H9 (cell line): ENCODE results near the gene TRAPPC2L. TPM values are rescaled to one million over a fixed set of nuclear protein-coding genes. Genes with fewer than 3 reads are reported as not detected.

ENCODE experiments used
- DNase-seq: peaks from one replicate; pipeline ENCODE4 v3.0.0-alpha.2; 2017
- H2AFZ ChIP-seq: one replicate; pipeline ENCODE4 v1.6.1; 2013; ENCODE audit warnings: mild to moderate bottlenecking, low read length, control low read depth, moderate library complexity
- H2AK5ac ChIP-seq: 2 replicates; pipeline ENCODE4 v1.6.1; 2013; ENCODE audit warnings: low read length, control low read depth, mixed read lengths; ENCODE audit not compliant: insufficient read length
- H2BK120ac ChIP-seq: one replicate; pipeline ENCODE4 v1.6.1; 2013; ENCODE audit warnings: low read depth, mild to moderate bottlenecking, low read length, control low read depth, inconsistent platforms; ENCODE audit not compliant: poor library complexity, severe bottlenecking
- H2BK12ac ChIP-seq: 2 replicates; pipeline ENCODE4 v1.6.1; 2013; ENCODE audit warnings: low read length, control low read depth, mixed read lengths, low read depth; ENCODE audit not compliant: insufficient read length
- H2BK15ac ChIP-seq: 2 replicates; pipeline ENCODE4 v1.6.1; 2013; ENCODE audit warnings: low read depth, low read length, control low read depth
- H2BK20ac ChIP-seq: one replicate; pipeline ENCODE4 v1.6.1; 2013; ENCODE audit warnings: low read depth, mild to moderate bottlenecking, low read length, control low read depth, inconsistent platforms; ENCODE audit not compliant: poor library complexity, severe bottlenecking
- H2BK5ac ChIP-seq: 2 replicates; pipeline ENCODE4 v1.6.1; 2013; ENCODE audit warnings: low read length, control low read depth, mixed read lengths; ENCODE audit not compliant: insufficient read length
- H3K14ac ChIP-seq: 2 replicates; pipeline ENCODE4 v1.6.1; 2013; ENCODE audit warnings: low read length, control low read depth; ENCODE audit not compliant: insufficient read depth
- H3K18ac ChIP-seq: 2 replicates; pipeline ENCODE4 v1.6.1; 2013; ENCODE audit warnings: low read depth, mild to moderate bottlenecking, mixed read lengths, low read length, control low read depth; ENCODE audit not compliant: insufficient read length
- H3K23ac ChIP-seq: 2 replicates; pipeline ENCODE4 v1.6.1; 2013; ENCODE audit warnings: low read length, control low read depth, mixed read lengths, low read depth; ENCODE audit not compliant: insufficient read length
- H3K23me2 ChIP-seq: 2 replicates; pipeline ENCODE4 v1.6.1; 2013; ENCODE audit warnings: low read depth, mild to moderate bottlenecking, mixed read lengths, low read length, control low read depth; ENCODE audit not compliant: insufficient read length, poor library complexity, severe bottlenecking
- H3K27ac ChIP-seq: 2 replicates; pipeline ENCODE4 v1.5.1; 2013; ENCODE audit warnings: low read length, control low read depth, mixed read lengths, low read depth; ENCODE audit not compliant: insufficient read length
- H3K27me3 ChIP-seq: 2 replicates; pipeline ENCODE4 v1.6.1; 2013; ENCODE audit warnings: low read length, control low read depth, inconsistent platforms; ENCODE audit not compliant: insufficient read depth
- H3K4ac ChIP-seq: 2 replicates; pipeline ENCODE4 v1.6.1; 2013; ENCODE audit warnings: low read depth, mild to moderate bottlenecking, control low read depth, inconsistent platforms, low read length, moderate library complexity
- H3K4me1 ChIP-seq: 2 replicates; pipeline ENCODE4 v1.6.1; 2013; ENCODE audit warnings: low read length, control low read depth, inconsistent platforms; ENCODE audit not compliant: insufficient read depth
- H3K4me2 ChIP-seq: 2 replicates; pipeline ENCODE4 v1.6.1; 2013; ENCODE audit warnings: low read length, control low read depth, mixed read lengths; ENCODE audit not compliant: insufficient read length, insufficient read depth
- H3K56ac ChIP-seq: 2 replicates; pipeline ENCODE4 v1.6.1; 2013; ENCODE audit warnings: low read depth, mild to moderate bottlenecking, mixed read lengths, low read length, control low read depth; ENCODE audit not compliant: insufficient read length
- H3K79me1 ChIP-seq: 2 replicates; pipeline ENCODE4 v1.6.1; 2013; ENCODE audit warnings: low read depth, mild to moderate bottlenecking, moderate library complexity, low read length, control low read depth, inconsistent platforms; ENCODE audit not compliant: insufficient read depth, poor library complexity, severe bottlenecking
- H3K79me2 ChIP-seq: 2 replicates; pipeline ENCODE4 v1.6.1; 2013; ENCODE audit warnings: low read length, control low read depth, inconsistent platforms; ENCODE audit not compliant: insufficient read depth
- H3K9ac ChIP-seq: 2 replicates; pipeline ENCODE4 v1.6.1; 2013; ENCODE audit warnings: low read length, control low read depth, mixed read lengths; ENCODE audit not compliant: insufficient read length; ENCODE audit errors: extremely low read depth
- H3K9me3 ChIP-seq: one replicate; pipeline ENCODE4 v1.6.1; 2013; ENCODE audit warnings: low read depth, low read length, inconsistent platforms; ENCODE audit not compliant: control insufficient read depth
- H3T11ph ChIP-seq: one replicate; pipeline ENCODE4 v1.6.1; 2013; ENCODE audit warnings: mild to moderate bottlenecking, low read length, control low read depth, inconsistent platforms
- H4K20me1 ChIP-seq: one replicate; pipeline ENCODE4 v1.6.1; 2013; ENCODE audit not compliant: control insufficient read depth, insufficient read length, insufficient read depth
- H4K5ac ChIP-seq: 2 replicates; pipeline ENCODE4 v1.6.1; 2013; ENCODE audit warnings: low read depth, mild to moderate bottlenecking, mixed read lengths, low read length, control low read depth; ENCODE audit not compliant: insufficient read length
- H4K8ac ChIP-seq: replicated peaks from 2 replicates; pipeline ENCODE4 v1.6.1; 2013; ENCODE audit warnings: low read length, control low read depth, mixed read lengths, low read depth; ENCODE audit not compliant: insufficient read length
- H4K91ac ChIP-seq: 2 replicates; pipeline ENCODE4 v1.6.1; 2013; ENCODE audit warnings: low read depth, mild to moderate bottlenecking, moderate library complexity, mixed read lengths, low read length, control low read depth; ENCODE audit not compliant: insufficient read length
- H3K27ac Mint-ChIP-seq, 3 experiments: 2 replicates in 2 of 3; 3 replicates in 1 of 3; pipeline ENCODE4 v1.8.0; 2020 to 2021; ENCODE audit warnings: mixed read lengths in 3 of 3, mild to moderate bottlenecking in 1 of 3, moderate library complexity in 1 of 3
- H3K27me3 Mint-ChIP-seq: 2 replicates; pipeline ENCODE4 v1.8.0; 2021; ENCODE audit warnings: low read depth, mild to moderate bottlenecking, moderate library complexity, mixed read lengths
- H3K36me3 Mint-ChIP-seq, 3 experiments: 2 replicates in 2 of 3; 3 replicates in 1 of 3; pipeline ENCODE4 v1.8.0; 2020 to 2021; ENCODE audit warnings: low read depth in 3 of 3, mixed read lengths in 3 of 3; ENCODE audit not compliant: insufficient read depth in 1 of 3
- H3K4me1 Mint-ChIP-seq, 2 experiments: 2 replicates each; pipeline ENCODE4 v1.8.0; 2020; ENCODE audit warnings: mixed read lengths in 2 of 2
- H3K4me3 Mint-ChIP-seq, 2 experiments: 2 replicates in 1 of 2; 3 replicates in 1 of 2; pipeline ENCODE4 v1.8.0; 2020 to 2021; ENCODE audit warnings: mild to moderate bottlenecking in 2 of 2, mixed read lengths in 2 of 2, moderate library complexity in 1 of 2
- H3K9me3 Mint-ChIP-seq, 2 experiments: 2 replicates in 1 of 2; 3 replicates in 1 of 2; pipeline ENCODE4 v1.8.0; 2020; ENCODE audit warnings: mild to moderate bottlenecking in 2 of 2, mixed read lengths in 2 of 2, moderate library complexity in 1 of 2
- CTCF ChIP-seq: fragments of 200-600 bp; sonication (generic); conservative IDR thresholded peaks from 3 replicates; pipeline ENCODE4 v1.8.0; 2021; ENCODE audit warnings: antibody characterized with exemption, mild to moderate bottlenecking
- WGBS: extraction: QIAGEN DNeasy Blood & Tissue Kit; methylation state at CpG from one replicate; pipeline ENCODE4 v1.1.7; 2013; ENCODE audit warnings: missing lambda C conversion rate, low lambda C conversion rate, mixed read lengths; ENCODE audit not compliant: insufficient read length; ENCODE audit errors: extremely low coverage; 5-methylcytosine and 5-hydroxymethylcytosine counted together
- total RNA-seq: library from RNA; stranded (reverse); gene quantifications from 2 replicates; pipeline ENCODE4 v1.2.1, GENCODE V29; 2021

Gene TRAPPC2L
- total RNA-seq, 1 experiment from 2014 or later, result 90.3 TPM

- Histone ChIP-seq H3K4me1 (no peaks in the 10 kb centered on the region), H3K4ac (no peak overlapping the region), H4K8ac (no peak overlapping the region), H3K79me1 (no peaks in the 10 kb centered on the region), H3K18ac (no peak overlapping the region), H2AFZ (no peak overlapping the region), H4K91ac (no peak overlapping the region), H2BK120ac (no peak overlapping the region), H4K20me1 (no peaks in the 10 kb centered on the region), H3K4me2 (no peak overlapping the region), H2BK15ac (no peak overlapping the region), H2AK5ac (no peak overlapping the region), H2BK5ac (no peak overlapping the region), H4K5ac (no peak overlapping the region), H3T11ph (no peak overlapping the region), H3K14ac (no peak overlapping the region), H3K79me2 (no peaks in the 10 kb centered on the region), H3K9me3 (no peaks in the 10 kb centered on the region), H3K23ac (no peak overlapping the region), H3K23me2 (no peaks in the 10 kb centered on the region), H2BK12ac (no peak overlapping the region), H3K9ac (no peak overlapping the region), H3K27me3 (no peaks in the 10 kb centered on the region), H3K56ac (no peak overlapping the region), H2BK20ac (no peak overlapping the region), H3K27ac (no peak overlapping the region)
- Mint-ChIP-seq H3K27me3 (no peaks in the 10 kb centered on the region), H3K4me1 (no peaks in the 10 kb centered on the region), H3K9me3 (no peaks in the 10 kb centered on the region), H3K27ac (0 out of 7 replicates have a peak overlapping the region, but pooled peaks of 1 of the 3 experiments have one; percentile 5), H3K4me3 (no peak overlapping the region), H3K36me3 (peaks cover 1 to 8% (median 6%) of the 10 kb centered on the region in 3 experiments; a peak in 3 of 7 replicates)
- no peak for TF ChIP-seq CTCF
- DNase-seq, result no peak
- WGBS, result no CpG with 5 or more reads among the region's 20 CpGs
Measured at GRCh38 chr16:88820385-88821025, 36.4 kb upstream of the TRAPPC2L start.
